ENCODE measurements around the gene ARHGEF33.

DNA sequence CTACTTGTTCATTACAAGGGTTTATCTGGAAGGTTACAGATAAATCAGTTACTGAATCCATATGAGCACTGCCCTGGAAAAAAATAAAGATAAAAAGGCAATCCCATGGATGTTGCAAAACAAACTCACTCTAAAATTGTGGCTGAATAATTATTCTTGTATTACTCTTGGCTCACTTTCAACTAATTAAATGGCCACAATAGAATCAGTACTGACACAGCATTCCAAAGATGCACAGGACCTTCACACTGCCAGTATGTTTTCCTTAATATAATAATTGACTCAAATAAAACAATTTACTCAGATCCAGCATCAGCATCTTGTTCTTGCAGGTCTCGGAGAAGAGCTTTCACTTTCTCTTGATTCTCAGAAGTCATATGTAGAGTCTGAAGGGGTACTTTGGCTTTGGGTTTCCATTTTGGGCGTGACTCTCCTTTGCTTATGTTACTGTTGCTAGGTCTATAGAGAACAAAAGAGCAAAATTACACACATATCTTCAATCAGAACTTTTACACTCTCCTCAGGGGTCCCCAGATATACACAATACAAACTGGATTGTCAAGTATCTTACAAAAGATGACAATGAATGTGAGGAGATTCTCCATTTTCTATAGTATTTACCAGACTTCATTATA is 26.5 kb upstream of the ARHGEF33 start:
- TF ChIP-seq POLR2A (IDR thresholded peaks at IDR 0.05; ENCODE audit: low read depth, low read length) (no peak), SPI1 (IDR thresholded peaks at IDR 0.05; ENCODE audit: low read depth, low read length) (no peak)
